Measurements from ENCODE around the gene GABARAPL2.

GRCh38 chr16:75578725-75579124, 12.5 kb downstream of the GABARAPL2 start:
- TF ChIP-seq SUZ12 (IDR thresholded peaks at IDR 0.05; ENCODE audit: extremely low read depth, insufficient read depth, insufficient read length) (no peak), YY1 (IDR thresholded peaks at IDR 0.05; ENCODE audit: insufficient read depth, insufficient read length) (no peak), ZNF274 (IDR thresholded peaks at IDR 0.05; ENCODE audit: low read depth, low read length) (no peak)

Data from NT2/D1 (cell line).